LNCaP clone FGC (cell line): ENCODE measurements around the gene NPAS3.

Source experiments
- DNase-seq: peaks from one replicate; pipeline ENCODE4 v3.0.0-alpha.2; 2011; ENCODE audit warnings: low read depth
- H3K4me3 ChIP-seq: 2 replicates; pipeline ENCODE4 v1.5.1; 2011; ENCODE audit warnings: mild to moderate bottlenecking, low read depth, low read length, control low read depth
- TF ChIP-seq, protein P1 (sequence below): IDR thresholded peaks from 2 replicates; pipeline ENCODE4 v1.5.1; 2012; ENCODE audit warnings: mild to moderate bottlenecking; ENCODE audit not compliant: control insufficient read depth, insufficient read depth; ENCODE audit errors: extremely low read depth

NPAS3 gene

GRCh38 chr14:33576014-33576413 is 637.3 kb downstream of the NPAS3 start:
- TF ChIP-seq, protein P1, sequence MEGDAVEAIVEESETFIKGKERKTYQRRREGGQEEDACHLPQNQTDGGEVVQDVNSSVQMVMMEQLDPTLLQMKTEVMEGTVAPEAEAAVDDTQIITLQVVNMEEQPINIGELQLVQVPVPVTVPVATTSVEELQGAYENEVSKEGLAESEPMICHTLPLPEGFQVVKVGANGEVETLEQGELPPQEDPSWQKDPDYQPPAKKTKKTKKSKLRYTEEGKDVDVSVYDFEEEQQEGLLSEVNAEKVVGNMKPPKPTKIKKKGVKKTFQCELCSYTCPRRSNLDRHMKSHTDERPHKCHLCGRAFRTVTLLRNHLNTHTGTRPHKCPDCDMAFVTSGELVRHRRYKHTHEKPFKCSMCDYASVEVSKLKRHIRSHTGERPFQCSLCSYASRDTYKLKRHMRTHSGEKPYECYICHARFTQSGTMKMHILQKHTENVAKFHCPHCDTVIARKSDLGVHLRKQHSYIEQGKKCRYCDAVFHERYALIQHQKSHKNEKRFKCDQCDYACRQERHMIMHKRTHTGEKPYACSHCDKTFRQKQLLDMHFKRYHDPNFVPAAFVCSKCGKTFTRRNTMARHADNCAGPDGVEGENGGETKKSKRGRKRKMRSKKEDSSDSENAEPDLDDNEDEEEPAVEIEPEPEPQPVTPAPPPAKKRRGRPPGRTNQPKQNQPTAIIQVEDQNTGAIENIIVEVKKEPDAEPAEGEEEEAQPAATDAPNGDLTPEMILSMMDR: no peak
- H3K4me3 ChIP-seq: no peak overlapping the region
- DNase-seq: no peak

DNA sequence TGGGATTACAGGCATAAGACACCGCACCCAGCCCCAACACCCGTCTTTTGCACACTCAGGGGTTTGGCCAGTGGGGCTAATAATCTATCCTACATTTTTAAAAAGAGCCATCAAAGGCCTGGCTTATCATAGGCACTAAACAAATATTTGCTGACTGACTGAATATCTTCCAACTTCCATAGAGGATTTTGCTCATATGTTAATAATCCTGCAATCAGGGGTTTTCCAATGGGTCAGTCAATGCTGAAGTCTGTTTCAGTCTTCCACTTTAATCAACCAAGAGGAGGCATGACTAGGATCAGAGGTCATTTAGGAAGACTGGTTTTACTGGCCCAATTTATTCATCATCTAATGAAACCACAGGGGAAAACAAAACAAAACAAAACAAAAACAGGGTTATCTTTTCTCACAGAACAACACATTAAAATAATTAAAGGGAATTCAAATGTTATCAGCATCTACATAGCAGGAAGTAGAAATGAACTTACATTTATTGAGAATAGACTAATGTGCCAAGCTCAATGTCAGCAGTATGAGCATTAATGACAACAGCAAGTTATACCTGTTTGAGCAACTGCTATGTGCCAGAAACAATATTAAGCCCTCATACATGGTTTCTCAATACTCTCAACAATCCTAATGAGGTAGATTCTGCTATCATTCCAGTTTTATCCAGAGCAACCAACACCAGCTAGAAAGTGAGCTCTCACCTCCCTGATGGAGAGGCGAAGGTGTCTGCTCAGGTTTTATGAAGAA is 640.0 kb downstream of the NPAS3 start:
- DNase-seq: peak; percentile 26

GRCh38 chr14:33580231-33580749 is 641.6 kb downstream of the NPAS3 start:
- no peak for DNase-seq
- no peak overlapping the region for H3K4me3 ChIP-seq
- TF ChIP-seq, protein P1: no peak

More for the DNA sequence above, 640.0 kb downstream of the NPAS3 start:
- TF ChIP-seq, protein P1: no peak
- H3K4me3 ChIP-seq: no peak overlapping the region

DNA sequence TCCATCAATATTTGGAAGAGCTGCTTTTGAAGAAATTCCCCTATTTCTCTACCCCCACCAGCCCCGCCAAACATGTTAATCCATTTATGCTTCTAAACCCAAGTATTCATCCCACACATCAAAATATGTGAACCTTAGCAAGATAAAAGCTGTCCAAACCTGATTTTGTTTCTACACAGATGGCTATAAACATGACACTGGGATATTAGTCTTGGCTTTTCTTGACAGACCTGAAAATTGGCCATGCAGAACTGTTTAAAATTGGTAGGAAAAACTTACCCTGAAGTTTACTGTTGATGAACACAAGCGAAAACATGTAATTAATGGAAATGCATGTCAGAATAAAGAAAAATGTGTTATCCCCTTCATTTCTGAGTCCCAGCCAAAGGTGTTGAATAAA is 642.2 kb downstream of the NPAS3 start:
- TF ChIP-seq, protein P1: no peak
- DNase-seq: no peak
- H3K4me3 ChIP-seq: no peak overlapping the region

GRCh38 chr14:33584697-33585096 is 646.0 kb downstream of the NPAS3 start:
- DNase-seq: no peak
- H3K4me3 ChIP-seq: no peak overlapping the region
- TF ChIP-seq, protein P1: no peak

DNA sequence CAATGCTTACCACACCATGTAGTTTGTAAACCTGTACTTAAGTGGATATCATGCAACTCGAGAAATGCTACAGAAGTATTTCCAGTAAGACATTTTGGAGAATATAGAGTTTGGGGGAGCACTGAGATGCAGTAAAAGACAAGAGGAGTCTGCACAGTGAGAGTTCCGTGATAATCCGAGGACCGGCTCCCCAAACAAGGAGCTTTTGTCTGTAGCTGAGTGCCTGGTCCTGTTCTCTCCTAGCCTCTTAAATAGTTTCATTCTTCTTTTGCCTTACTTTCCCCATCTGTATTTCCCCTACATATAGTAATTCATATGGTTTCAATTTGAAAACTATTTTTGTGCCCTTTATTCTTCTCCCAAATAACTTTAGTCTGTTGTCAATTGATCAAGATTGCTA is 648.1 kb downstream of the NPAS3 start:
- H3K4me3 ChIP-seq: no peak overlapping the region
- TF ChIP-seq, protein P1: no peak
- no peak for DNase-seq

- DNase-seq: no peak
- H3K4me3 ChIP-seq: no peak overlapping the region
- TF ChIP-seq, protein P1: no peak
Measured at GRCh38 chr14:33587791-33588190, 649.1 kb downstream of the NPAS3 start.
